Ovary (tissue), 9 donors: ENCODE results near the gene CPLANE1. TPM values are rescaled to one million over a fixed set of nuclear protein-coding genes. Genes with fewer than 3 reads are reported as not detected.

Experiments
- DNase-seq, 5 donors: peaks; one replicate each; pipeline ENCODE4 v3.0.0-alpha.2; 2019 to 2020
- H3K27ac ChIP-seq, 2 donors: fragments of 200-600 bp; one replicate each; pipeline versions ENCODE4 v1.5.1 to v1.8.0; 2019 to 2022
- H3K27me3 ChIP-seq: fragments of 200-600 bp; one replicate; pipeline ENCODE4 v1.8.0; 2022
- H3K36me3 ChIP-seq: fragments of 200-600 bp; sonication (generic); one replicate; pipeline ENCODE4 v1.5.1; 2019
- H3K4me1 ChIP-seq: one replicate; pipeline ENCODE4 v1.8.1; 2013; ENCODE audit warnings: mild to moderate bottlenecking, moderate library complexity; ENCODE audit not compliant: insufficient read depth
- H3K4me3 ChIP-seq: fragments of 200-600 bp; sonication (generic); one replicate; pipeline ENCODE4 v1.5.1; 2017
- H3K9me3 ChIP-seq, 2 donors: fragments of 200-600 bp in 1 of 2; sonication (generic) in 1 of 2; one replicate each; pipeline versions ENCODE4 v1.5.1 to v1.8.1; 2013 to 2019; ENCODE audit warnings: mild to moderate bottlenecking in 1 of 2, moderate library complexity in 1 of 2
- CTCF ChIP-seq, 3 donors: fragments of 450-650 bp in 2 of 3; fragments of 200-600 bp in 1 of 3; IDR thresholded peaks; one replicate each; pipeline versions ENCODE4 v1.5.1 to v1.8.0; 2016 to 2022; ENCODE audit warnings: antibody characterized with exemption in 3 of 3, mild to moderate bottlenecking in 1 of 3
- EP300 ChIP-seq: sonication (generic); formaldehyde crosslinking; IDR thresholded peaks from one replicate; pipeline ENCODE4 v1.6.1; 2017; ENCODE audit warnings: antibody characterized with exemption
- POLR2A ChIP-seq: fragments of 450-650 bp; IDR thresholded peaks from one replicate; pipeline ENCODE4 v1.6.1; 2017; ENCODE audit warnings: antibody characterized with exemption, mild to moderate bottlenecking, moderate library complexity
- WGBS, 3 donors: extraction: QIAGEN DNeasy Blood & Tissue Kit in 1 of 3; methylation state at CpG; one replicate each; pipeline versions ENCODE4 v1.1.5 to v1.1.7; 2013 to 2017; 5-methylcytosine and 5-hydroxymethylcytosine counted together
- intact Hi-C, 4 donors: fragments of 100-400 bp; cut with DNase I; formaldehyde crosslinking; loops; one replicate each; pipeline versions ENCODE4 v1.11.0 to v1.15.1; 2022 to 2023
- polyA plus RNA-seq, 2 donors: library from polyadenylated mRNA; stranded (reverse); fragments of 200-250 nt in 1 of 2; fragments of 350-450 nt in 1 of 2; fragmentation: Illumina TruSeq in 1 of 2; extraction: RNeasy Lipid Tissue Mini Kit (QIAGEN cat#74804) in 1 of 2; gene quantifications; one replicate each; pipeline ENCODE4 v1.2.3, GENCODE V29; 2013 to 2014
- total RNA-seq, 7 donors: library from RNA; depleted of rRNA in 2 of 7; stranded (reverse); fragments of >200 nt in 2 of 7; fragmentation: NEBNext Ultra II Directional in 3 of 7; extraction: Animal tissue kit (Norgen Biotek cat#: 25700) in 3 of 7; gene quantifications; one replicate each; pipeline versions ENCODE4 v1.1.0 to v1.2.4, GENCODE V29; 2016 to 2023
- donor health status: DM: no; HTN: no; CAD: no; lungs with moderate emphysema.
- donor health status: DM: no; HTN: no; CAD: no.
- donor health status: Bipolar disorder and iron deficiency.
- donor health status: DM: yes; HTN: yes; CAD: no.
- donor health status: DM: no; HTN: no; CAD: no.
- donor health status: DM: yes; HTN: yes; CAD: no.

Gene CPLANE1
- total and polyA plus RNA-seq, 9 donors: 5.4 to 39.2 (median 22.5) TPM

GRCh38 chr5:37112383-37112991, 136.7 kb downstream of the CPLANE1 start:
- Histone ChIP-seq H3K4me1 (no peaks in the 10 kb centered on the region), H3K4me3 (no peak overlapping the region), H3K36me3 (no peaks in the 10 kb centered on the region), H3K27ac (no peak overlapping the region), H3K27me3 (no peaks in the 10 kb centered on the region), H3K9me3 (no peaks in the 10 kb centered on the region)
- no peak for DNase-seq
- TF ChIP-seq POLR2A: no peak
- no peak for TF ChIP-seq CTCF (IDR thresholded peaks at IDR 0.05)
- TF ChIP-seq EP300: no peak
- WGBS, 3 donors: 92 to 98% (median 94%) methylated on average over 3 of the region's 3 CpGs
- intact Hi-C loops: no loop called here

GRCh38 chr5:37111426-37112382, 137.5 kb downstream of the CPLANE1 start:
- Histone ChIP-seq H3K4me3 (no peak overlapping the region), H3K27ac (no peak overlapping the region), H3K9me3 (peaks cover 0 to 3% of the 10 kb centered on the region in 2 donors), H3K36me3 (no peaks in the 10 kb centered on the region), H3K27me3 (no peaks in the 10 kb centered on the region), H3K4me1 (no peaks in the 10 kb centered on the region)
- DNase-seq: no peak
- WGBS, 3 donors: 88 to 94% (median 89%) methylated on average over 4 of the region's 4 CpGs
- TF ChIP-seq POLR2A (no peak), EP300 (no peak), CTCF (IDR thresholded peaks at IDR 0.05) (no peak)
- intact Hi-C loops: no loop called here

GRCh38 chr5:37110135-37110534, 139.0 kb downstream of the CPLANE1 start:
- WGBS, 3 donors: 92 to 100% (median 100%) methylated on average over 1 of the region's 1 CpG
- H3K4me1 ChIP-seq: no peaks in the 10 kb centered on the region
- intact Hi-C loops: no loop called here
- TF ChIP-seq CTCF (IDR thresholded peaks at IDR 0.05): no peak
- no peak for TF ChIP-seq POLR2A
- TF ChIP-seq EP300: no peak
- H3K4me3 ChIP-seq: no peak overlapping the region
- no peaks in the 10 kb centered on the region for H3K27me3 ChIP-seq
- peaks cover 0 to 3% of the 10 kb centered on the region in 2 donors for H3K9me3 ChIP-seq
- no peak overlapping the region for H3K27ac ChIP-seq
- DNase-seq: no peak
- no peaks in the 10 kb centered on the region for H3K36me3 ChIP-seq

GRCh38 chr5:37109338-37109737, 139.8 kb downstream of the CPLANE1 start:
- DNase-seq: no peak
- H3K27ac ChIP-seq: no peak overlapping the region
- intact Hi-C loops: no loop called here
- peaks cover 0 to 3% of the 10 kb centered on the region in 2 donors for H3K9me3 ChIP-seq
- H3K4me3 ChIP-seq: no peak overlapping the region
- no peaks in the 10 kb centered on the region for H3K27me3 ChIP-seq
- no peak for TF ChIP-seq EP300
- TF ChIP-seq CTCF (IDR thresholded peaks at IDR 0.05): no peak
- no peak for TF ChIP-seq POLR2A
- 97 to 99% (median 99%) methylated on average over 3 of the region's 3 CpGs for WGBS, 3 donors
- H3K4me1 ChIP-seq: no peaks in the 10 kb centered on the region
- H3K36me3 ChIP-seq: no peaks in the 10 kb centered on the region
